HepG2 (cell line): Measurements from ENCODE around the gene LRBA. TPM values are rescaled to one million over a fixed set of nuclear protein-coding genes. Genes with fewer than 3 reads are reported as not detected.

Source experiments
- ATAC-seq: fragments of 200-7000 bp; cut with Tn5 transposase; 3 replicates; pipeline ENCODE4 v1.9.1; 2020; ENCODE audit warnings: mild to moderate bottlenecking, moderate library complexity
- BruUV-seq: library from RNA; stranded (reverse); fragments of 400-500 nt; replicated peaks from 2 replicates; lab custom pipeline; 2021; lab: Mats Ljungman, UMichigan
- CTCF ChIA-PET: fragments of 300-600 bp; formaldehyde crosslinking; extraction: SDS; loops from one replicate; lab custom pipeline; 2021; ENCODE audit warnings: low total read pairs, inconsistent platforms, low intra/inter-chr PET ratio; lab: Yijun Ruan, JAX
- POLR2A ChIA-PET: fragments of 350-600 bp; sonication (Branson Sonifier 250); formaldehyde crosslinking; loops from one replicate; lab custom pipeline; 2020; ENCODE audit warnings: antibody characterized with exemption, inconsistent platforms; lab: Yijun Ruan, JAX
- DNase-seq: peaks from one replicate; pipeline ENCODE4 v3.0.0-alpha.2; 2015; ENCODE audit warnings: low spot score
- FAIRE-seq: peaks from 3 replicates; lab custom pipeline; 2011; peaks lifted over from hg19 to GRCh38; lab: Jason Lieb, UNC
- H2AFZ ChIP-seq: one replicate; pipeline ENCODE4 v1.6.1; 2011; ENCODE audit warnings: low read length, inconsistent platforms
- H3K27ac ChIP-seq: fragments of 300-600 bp; 3 replicates; pipeline ENCODE4 v1.8.0; 2011; ENCODE audit warnings: mixed run types, mild to moderate bottlenecking, mixed read lengths, low read length, inconsistent platforms; ENCODE audit not compliant: insufficient read depth; ENCODE audit errors: extremely low read length
- H3K27me3 ChIP-seq, 2 experiments: fragments of 200-600 bp in 1 of 2; 2 replicates in 1 of 2; 3 replicates in 1 of 2; pipeline versions ENCODE4 v1.6.0 to v1.8.0; 2011; ENCODE audit warnings: low read length in 2 of 2, mild to moderate bottlenecking in 2 of 2, moderate library complexity in 2 of 2, inconsistent platforms in 1 of 2; ENCODE audit not compliant: insufficient read depth in 2 of 2, control insufficient read depth in 1 of 2
- H3K36me3 ChIP-seq, 2 experiments: fragments of 200-600 bp in 1 of 2; replicated peaks in 1 of 2; 2 replicates in 1 of 2; 3 replicates in 1 of 2; pipeline versions ENCODE4 v1.5.1 to v1.8.0; 2011; ENCODE audit warnings: low read length in 2 of 2, inconsistent platforms in 1 of 2; ENCODE audit not compliant: insufficient read depth in 2 of 2, control insufficient read depth in 1 of 2
- H3K4me1 ChIP-seq: 2 replicates; pipeline ENCODE4 v1.5.1; 2012; ENCODE audit warnings: low read length, inconsistent platforms; ENCODE audit not compliant: insufficient read depth
- H3K4me2 ChIP-seq: 2 replicates; pipeline ENCODE4 v1.6.0; 2011; ENCODE audit warnings: low read depth, low read length, inconsistent platforms
- H3K4me3 ChIP-seq, 3 experiments: fragments of 200-600 bp in 1 of 3; sonication (generic), shearing (Covaris generic) in 1 of 3; replicated peaks in 1 of 3; 2 replicates each; pipeline ENCODE4 v1.5.1; 2011 to 2016; ENCODE audit warnings: low read length in 3 of 3, inconsistent platforms in 2 of 3, low read depth in 2 of 3, mild to moderate bottlenecking in 2 of 3, control low read depth in 1 of 3, mixed read lengths in 1 of 3; ENCODE audit not compliant: insufficient read depth in 1 of 3
- H3K79me2 ChIP-seq: one replicate; pipeline ENCODE4 v1.6.1; 2011; ENCODE audit warnings: low read length, inconsistent platforms; ENCODE audit not compliant: insufficient read depth
- H3K9ac ChIP-seq: 2 replicates; pipeline ENCODE4 v1.6.0; 2011; ENCODE audit warnings: mild to moderate bottlenecking, low read depth, low read length, inconsistent platforms; ENCODE audit not compliant: insufficient read depth
- H3K9me3 ChIP-seq: 2 replicates; pipeline ENCODE4 v1.5.1; 2012; ENCODE audit warnings: mild to moderate bottlenecking, low read length
- H4K20me1 ChIP-seq: 2 replicates; pipeline ENCODE4 v1.6.0; 2011; ENCODE audit warnings: inconsistent platforms, mild to moderate bottlenecking, low read length, moderate library complexity; ENCODE audit not compliant: insufficient read depth
- ARHGAP35 ChIP-seq: sonication (generic); formaldehyde crosslinking; IDR thresholded peaks from 2 replicates; pipeline ENCODE4 v1.9.0; 2022; ENCODE audit warnings: mild to moderate bottlenecking, inconsistent platforms, moderate library complexity, missing genetic modification reagents, borderline replicate concordance
- CHCHD3 ChIP-seq: sonication (generic); formaldehyde crosslinking; IDR thresholded peaks from 2 replicates; pipeline ENCODE4 v1.8.0; 2022; ENCODE audit warnings: mild to moderate bottlenecking, missing genetic modification reagents, moderate library complexity
- ETV5 ChIP-seq: IDR thresholded peaks from 2 replicates; pipeline ENCODE4 v1.6.1; 2018; ENCODE audit warnings: missing biosample characterization, missing genetic modification reagents, inconsistent platforms, borderline replicate concordance
- GTF2F1 ChIP-seq: fragments of 150-350 bp; IDR thresholded peaks from 2 replicates; pipeline ENCODE4 v1.6.1; 2014; ENCODE audit warnings: low read length
- ISX ChIP-seq: sonication (generic); formaldehyde crosslinking; conservative IDR thresholded peaks from 2 replicates; pipeline ENCODE4 v1.5.0; 2020; ENCODE audit warnings: missing genetic modification reagents
- LBX2 ChIP-seq: sonication (generic); formaldehyde crosslinking; IDR thresholded peaks from 2 replicates; pipeline ENCODE4 v1.5.0; 2020; ENCODE audit warnings: missing genetic modification reagents, mild to moderate bottlenecking, borderline replicate concordance
- RBAK ChIP-seq: sonication (generic); formaldehyde crosslinking; IDR thresholded peaks from 2 replicates; pipeline ENCODE4 v1.5.1; 2020; ENCODE audit warnings: mild to moderate bottlenecking, missing genetic modification reagents
- SMARCE1 ChIP-seq: fragments of 450-650 bp; IDR thresholded peaks from 2 replicates; pipeline ENCODE4 v1.6.1; 2017; ENCODE audit warnings: borderline replicate concordance
- TEAD2 ChIP-seq: sonication (generic); formaldehyde crosslinking; IDR thresholded peaks from 2 replicates; pipeline ENCODE4 v1.9.0; 2021; ENCODE audit warnings: missing genetic modification reagents
- THAP11 ChIP-seq: IDR thresholded peaks from 2 replicates; pipeline ENCODE4 v1.6.1; 2016; ENCODE audit warnings: missing biosample characterization, missing genetic modification reagents
- ZBTB7B ChIP-seq: sonication (generic); formaldehyde crosslinking; IDR thresholded peaks from 2 replicates; pipeline ENCODE4 v1.4.0; 2020; ENCODE audit warnings: missing genetic modification reagents
- ZC3H13 ChIP-seq: sonication (generic); formaldehyde crosslinking; IDR thresholded peaks from 2 replicates; pipeline ENCODE4 v1.8.1; 2023; ENCODE audit warnings: mild to moderate bottlenecking, missing genetic modification reagents, moderate library complexity
- ZKSCAN5 ChIP-seq: sonication (generic); formaldehyde crosslinking; IDR thresholded peaks from 2 replicates; pipeline ENCODE4 v1.5.1; 2020; ENCODE audit warnings: mild to moderate bottlenecking, missing genetic modification reagents
- ZNF274 ChIP-seq: sonication (generic); formaldehyde crosslinking; IDR thresholded peaks from 2 replicates; pipeline ENCODE4 v1.5.1; 2020; ENCODE audit warnings: mild to moderate bottlenecking, missing genetic modification reagents
- ZNF367 ChIP-seq: sonication (generic); formaldehyde crosslinking; IDR thresholded peaks from 2 replicates; pipeline ENCODE4 v1.4.0; 2020; ENCODE audit warnings: missing genetic modification reagents, borderline replicate concordance
- ZNF564 ChIP-seq: sonication (generic); formaldehyde crosslinking; IDR thresholded peaks from 2 replicates; pipeline ENCODE4 v1.8.1; 2023; ENCODE audit warnings: mild to moderate bottlenecking, missing genetic modification reagents
- WGBS: methylation state at CpG from one replicate; pipeline ENCODE4 v1.1.6; 2017; ENCODE audit warnings: low lambda C conversion rate; 5-methylcytosine and 5-hydroxymethylcytosine counted together
- in situ Hi-C: cut with HindIII; loops from 2 replicates; pipeline ENCODE4 v1.10.0; 2017; ENCODE audit warnings: low pct_unique_long_range_greater_than_20kb; ENCODE audit not compliant: extremely low pct_ligation_motif_present
- intact Hi-C: fragments of 100-400 bp; cut with micrococcal nuclease; formaldehyde crosslinking; loops from one replicate; pipeline ENCODE4 v1.10.0; 2022; ENCODE audit not compliant: unreplicated experiment
- polyA plus RNA-seq, 8 experiments: library from polyadenylated mRNA; depleted of rRNA in 3 of 8; stranded (reverse) in 7 of 8; unstranded in 1 of 8; fragments of >200 nt; fragmentation: Illumina TruSeq in 4 of 8; extraction: Trizol in 4 of 8; gene quantifications; 2 replicates each; pipeline versions ENCODE4 v1.2.1 to v1.2.3, GENCODE V29; 2011 to 2016; ENCODE audit warnings: low read depth in 4 of 8, missing spikeins in 1 of 8, mixed read lengths in 1 of 8; ENCODE audit not compliant: insufficient read depth in 1 of 8
- total RNA-seq, 5 experiments: library from RNA; depleted of rRNA; stranded (reverse); fragments of >200 nt; fragmentation: Illumina TruSeq; extraction: Trizol; gene quantifications; 2 replicates each; pipeline ENCODE4 v1.2.3, GENCODE V29; 2016; ENCODE audit warnings: low read depth in 1 of 5
- TF ChIP-seq, protein P1 (sequence below): sonication (generic); formaldehyde crosslinking; IDR thresholded peaks from 2 replicates; pipeline ENCODE4 v1.5.0; 2020; ENCODE audit warnings: mild to moderate bottlenecking, low read depth, missing genetic modification reagents, borderline replicate concordance
- TF ChIP-seq, protein P2 (sequence below): sonication (generic); formaldehyde crosslinking; conservative IDR thresholded peaks from 2 replicates; pipeline ENCODE4 v1.8.0; 2022; ENCODE audit warnings: low read depth, missing genetic modification reagents
- TF ChIP-seq, protein P3 (sequence below): fragments of 450-650 bp; IDR thresholded peaks from 2 replicates; pipeline ENCODE4 v1.6.1; 2017; ENCODE audit warnings: mild to moderate bottlenecking
- TF ChIP-seq, protein P4 (sequence below): sonication (generic); formaldehyde crosslinking; IDR thresholded peaks from 2 replicates; pipeline ENCODE4 v1.4.0; 2020; ENCODE audit warnings: missing genetic modification reagents, borderline replicate concordance

LRBA gene
- total and polyA plus RNA-seq, 2 of the 13 experiments (the other 11 are each of a cell fraction or from before 2014, with no cell fraction given): 21.0 to 37.2 TPM

- no peaks in the 10 kb centered on the region for H4K20me1 ChIP-seq
- 65% methylated on average over 3 of the region's 3 CpGs for WGBS
- ATAC-seq (no peak), FAIRE-seq (no peak)
- no peak overlapping the region for H3K27ac ChIP-seq
- no peaks in the 10 kb centered on the region for H3K79me2 ChIP-seq
- in situ Hi-C loops: no loop called here
- no peaks in the 10 kb centered on the region for H3K9me3 ChIP-seq
- TF ChIP-seq TEAD2 (CRISPR knock-in tag) (no peak), ZC3H13 (CRISPR knock-in tag) (no peak), CHCHD3 (no peak), GTF2F1 (no peak), ETV5 (CRISPR knock-in tag) (no peak), SMARCE1 (no peak), ZKSCAN5 (CRISPR knock-in tag) (no peak), ZBTB7B (no peak), ZNF564 (CRISPR knock-in tag) (no peak), RBAK (CRISPR knock-in tag) (no peak), LBX2 (CRISPR knock-in tag) (no peak), ARHGAP35 (CRISPR knock-in tag) (no peak), ISX (CRISPR knock-in tag) (no peak), ZNF367 (CRISPR knock-in tag) (no peak), THAP11 (CRISPR knock-in tag) (no peak), ZNF274 (CRISPR knock-in tag) (no peak)
- TF ChIP-seq, protein P1, sequence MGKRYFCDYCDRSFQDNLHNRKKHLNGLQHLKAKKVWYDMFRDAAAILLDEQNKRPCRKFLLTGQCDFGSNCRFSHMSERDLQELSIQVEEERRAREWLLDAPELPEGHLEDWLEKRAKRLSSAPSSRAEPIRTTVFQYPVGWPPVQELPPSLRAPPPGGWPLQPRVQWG (CRISPR knock-in tag): no peak
- TF ChIP-seq, protein P2, sequence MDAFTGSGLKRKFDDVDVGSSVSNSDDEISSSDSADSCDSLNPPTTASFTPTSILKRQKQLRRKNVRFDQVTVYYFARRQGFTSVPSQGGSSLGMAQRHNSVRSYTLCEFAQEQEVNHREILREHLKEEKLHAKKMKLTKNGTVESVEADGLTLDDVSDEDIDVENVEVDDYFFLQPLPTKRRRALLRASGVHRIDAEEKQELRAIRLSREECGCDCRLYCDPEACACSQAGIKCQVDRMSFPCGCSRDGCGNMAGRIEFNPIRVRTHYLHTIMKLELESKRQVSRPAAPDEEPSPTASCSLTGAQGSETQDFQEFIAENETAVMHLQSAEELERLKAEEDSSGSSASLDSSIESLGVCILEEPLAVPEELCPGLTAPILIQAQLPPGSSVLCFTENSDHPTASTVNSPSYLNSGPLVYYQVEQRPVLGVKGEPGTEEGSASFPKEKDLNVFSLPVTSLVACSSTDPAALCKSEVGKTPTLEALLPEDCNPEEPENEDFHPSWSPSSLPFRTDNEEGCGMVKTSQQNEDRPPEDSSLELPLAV (CRISPR knock-in tag): no peak
- TF ChIP-seq, protein P3, sequence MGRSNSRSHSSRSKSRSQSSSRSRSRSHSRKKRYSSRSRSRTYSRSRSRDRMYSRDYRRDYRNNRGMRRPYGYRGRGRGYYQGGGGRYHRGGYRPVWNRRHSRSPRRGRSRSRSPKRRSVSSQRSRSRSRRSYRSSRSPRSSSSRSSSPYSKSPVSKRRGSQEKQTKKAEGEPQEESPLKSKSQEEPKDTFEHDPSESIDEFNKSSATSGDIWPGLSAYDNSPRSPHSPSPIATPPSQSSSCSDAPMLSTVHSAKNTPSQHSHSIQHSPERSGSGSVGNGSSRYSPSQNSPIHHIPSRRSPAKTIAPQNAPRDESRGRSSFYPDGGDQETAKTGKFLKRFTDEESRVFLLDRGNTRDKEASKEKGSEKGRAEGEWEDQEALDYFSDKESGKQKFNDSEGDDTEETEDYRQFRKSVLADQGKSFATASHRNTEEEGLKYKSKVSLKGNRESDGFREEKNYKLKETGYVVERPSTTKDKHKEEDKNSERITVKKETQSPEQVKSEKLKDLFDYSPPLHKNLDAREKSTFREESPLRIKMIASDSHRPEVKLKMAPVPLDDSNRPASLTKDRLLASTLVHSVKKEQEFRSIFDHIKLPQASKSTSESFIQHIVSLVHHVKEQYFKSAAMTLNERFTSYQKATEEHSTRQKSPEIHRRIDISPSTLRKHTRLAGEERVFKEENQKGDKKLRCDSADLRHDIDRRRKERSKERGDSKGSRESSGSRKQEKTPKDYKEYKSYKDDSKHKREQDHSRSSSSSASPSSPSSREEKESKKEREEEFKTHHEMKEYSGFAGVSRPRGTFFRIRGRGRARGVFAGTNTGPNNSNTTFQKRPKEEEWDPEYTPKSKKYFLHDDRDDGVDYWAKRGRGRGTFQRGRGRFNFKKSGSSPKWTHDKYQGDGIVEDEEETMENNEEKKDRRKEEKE: no peak
- TF ChIP-seq, protein P4, sequence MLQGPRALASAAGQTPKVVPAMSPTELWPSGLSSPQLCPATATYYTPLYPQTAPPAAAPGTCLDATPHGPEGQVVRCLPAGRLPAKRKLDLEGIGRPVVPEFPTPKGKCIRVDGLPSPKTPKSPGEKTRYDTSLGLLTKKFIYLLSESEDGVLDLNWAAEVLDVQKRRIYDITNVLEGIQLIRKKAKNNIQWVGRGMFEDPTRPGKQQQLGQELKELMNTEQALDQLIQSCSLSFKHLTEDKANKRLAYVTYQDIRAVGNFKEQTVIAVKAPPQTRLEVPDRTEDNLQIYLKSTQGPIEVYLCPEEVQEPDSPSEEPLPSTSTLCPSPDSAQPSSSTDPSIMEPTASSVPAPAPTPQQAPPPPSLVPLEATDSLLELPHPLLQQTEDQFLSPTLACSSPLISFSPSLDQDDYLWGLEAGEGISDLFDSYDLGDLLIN (CRISPR knock-in tag): no peak
- TF ChIP-seq, all 625 proteins: peak for 0
- no peak overlapping the region for H3K4me2 ChIP-seq
- DNase-seq: no peak
- no peaks in the 10 kb centered on the region for H3K4me1 ChIP-seq
- no peak overlapping the region for H3K4me3 ChIP-seq
- ChIA-PET CTCF (no interaction called here), POLR2A (no interaction called here)
- no peak overlapping the region for H3K9ac ChIP-seq
- intact Hi-C loops: no loop called here
- BruUV-seq: no TSS peak
- H2AFZ ChIP-seq: no peak overlapping the region
- no peaks in the 10 kb centered on the region for H3K36me3 ChIP-seq
- no peaks in the 10 kb centered on the region for H3K27me3 ChIP-seq
Measured at GRCh38 chr4:150381609-150382008, 633.5 kb downstream of the LRBA start.
